Neural progenitor cell (in vitro differentiated cells): ENCODE data around the gene FLT3. TPM values are rescaled to one million over a fixed set of nuclear protein-coding genes. Genes with fewer than 3 reads are reported as not detected.

Experiments
- DNase-seq: peaks from one replicate; pipeline ENCODE4 v3.0.0-alpha.2; 2016; ENCODE audit warnings: low spot score
- H2AFZ ChIP-seq: fragments of 200-600 bp; sonication (generic); replicated peaks from 2 replicates; pipeline ENCODE4 v1.6.1; 2016; ENCODE audit warnings: antibody characterized with exemption
- H3F3A ChIP-seq: fragments of 200-600 bp; sonication (generic); 2 replicates; pipeline ENCODE4 v1.6.1; 2016; ENCODE audit warnings: antibody characterized with exemption, low read depth
- H3K27ac ChIP-seq: fragments of 200-600 bp; sonication (generic); 2 replicates; pipeline ENCODE4 v1.5.1; 2016; ENCODE audit warnings: mild to moderate bottlenecking
- H3K27me3 ChIP-seq: fragments of 200-600 bp; sonication (generic); 2 replicates; pipeline ENCODE4 v1.6.1; 2016; ENCODE audit warnings: mild to moderate bottlenecking, moderate library complexity
- H3K36me3 ChIP-seq: fragments of 200-600 bp; sonication (generic); 2 replicates; pipeline ENCODE4 v1.5.1; 2016
- H3K4me1 ChIP-seq: fragments of 200-600 bp; sonication (generic); 2 replicates; pipeline ENCODE4 v1.6.1; 2016; ENCODE audit warnings: mixed run types
- H3K4me2 ChIP-seq: fragments of 200-600 bp; sonication (generic); 2 replicates; pipeline ENCODE4 v1.6.1; 2016
- H3K4me3 ChIP-seq: fragments of 200-600 bp; sonication (generic); 2 replicates; pipeline ENCODE4 v1.5.1; 2016
- H3K79me2 ChIP-seq: fragments of 200-600 bp; sonication (generic); 2 replicates; pipeline ENCODE4 v1.6.1; 2016; ENCODE audit warnings: low read depth
- H3K9ac ChIP-seq: fragments of 200-600 bp; sonication (generic); 2 replicates; pipeline ENCODE4 v1.6.1; 2016
- H3K9me3 ChIP-seq: fragments of 200-600 bp; sonication (generic); 2 replicates; pipeline ENCODE4 v1.5.1; 2016; ENCODE audit warnings: low read depth
- H4K20me1 ChIP-seq: fragments of 200-600 bp; sonication (generic); 2 replicates; pipeline ENCODE4 v1.6.1; 2016; ENCODE audit warnings: low read depth
- H3K27ac Mint-ChIP-seq: 3 replicates; pipeline ENCODE4 v1.8.0; 2021; ENCODE audit warnings: mixed read lengths
- H3K27me3 Mint-ChIP-seq: 2 replicates; pipeline ENCODE4 v1.8.0; 2022; ENCODE audit warnings: low read depth, mild to moderate bottlenecking, inconsistent platforms, moderate library complexity, mixed read lengths; ENCODE audit not compliant: insufficient read depth
- H3K36me3 Mint-ChIP-seq: 3 replicates; pipeline ENCODE4 v1.8.0; 2021; ENCODE audit warnings: mixed read lengths
- H3K4me1 Mint-ChIP-seq: 3 replicates; pipeline ENCODE4 v1.8.0; 2021; ENCODE audit warnings: mixed read lengths
- H3K4me3 Mint-ChIP-seq: 3 replicates; pipeline ENCODE4 v1.8.0; 2021; ENCODE audit warnings: mild to moderate bottlenecking, moderate library complexity, mixed read lengths
- H3K9me3 Mint-ChIP-seq: 3 replicates; pipeline ENCODE4 v1.8.0; 2020; ENCODE audit warnings: mixed read lengths
- EZH2 ChIP-seq: fragments of 200-600 bp; sonication (generic); IDR thresholded peaks from 2 replicates; pipeline ENCODE4 v1.6.1; 2017; ENCODE audit warnings: antibody characterized with exemption, mild to moderate bottlenecking, moderate library complexity
- EZH2phosphoT487 ChIP-seq: fragments of 200-600 bp; sonication (generic); IDR thresholded peaks from 2 replicates; pipeline ENCODE4 v1.6.1; 2017; ENCODE audit warnings: antibody characterized with exemption
- total RNA-seq: library from RNA; depleted of rRNA; stranded (reverse); fragments of >200 nt; gene quantifications from 2 replicates; pipeline ENCODE4 v1.2.3, GENCODE V29; 2015; ENCODE audit warnings: low replicate concordance
- TF ChIP-seq, protein P1 (sequence below): fragments of 200-600 bp; sonication (generic); IDR thresholded peaks from 2 replicates; pipeline ENCODE4 v1.5.1; 2017; ENCODE audit warnings: antibody characterized with exemption, mild to moderate bottlenecking

Gene FLT3
- total RNA-seq, 1 donor from 2014 or later = 0.58 TPM

DNA sequence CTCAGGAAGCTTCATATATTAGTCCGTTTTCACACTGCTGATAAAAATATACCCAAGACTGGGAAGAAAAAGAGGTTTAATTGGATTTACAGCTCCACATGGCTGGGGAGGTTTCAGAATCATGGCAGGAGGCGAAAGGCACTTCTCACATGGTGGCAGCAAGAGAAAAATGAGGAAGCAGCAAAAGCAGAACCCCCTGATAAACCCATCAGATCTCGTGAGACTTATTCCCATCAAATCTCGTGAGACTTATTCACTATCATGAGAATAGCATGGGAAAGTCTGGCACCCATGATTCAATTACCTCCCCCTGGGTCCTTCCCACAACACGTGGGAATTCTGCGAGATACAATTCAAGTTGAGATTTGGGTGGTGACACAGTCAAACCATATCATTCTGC lies 23.1 kb downstream of the FLT3 start:
- H4K20me1 ChIP-seq = no peaks in the 10 kb centered on the region
- no peaks in the 10 kb centered on the region for H3K79me2 ChIP-seq
- no peak overlapping the region for H3K4me2 ChIP-seq
- H2AFZ ChIP-seq = no peak overlapping the region
- no peaks in the 10 kb centered on the region for H3K4me1 ChIP-seq
- H3F3A ChIP-seq = no peaks in the 10 kb centered on the region
- no peak overlapping the region for H3K9ac ChIP-seq
- no peaks in the 10 kb centered on the region for H3K9me3 Mint-ChIP-seq
- DNase-seq = no peak
- H3K36me3 Mint-ChIP-seq = no peaks in the 10 kb centered on the region
- no peaks in the 10 kb centered on the region for H3K4me1 Mint-ChIP-seq
- no peaks in the 10 kb centered on the region for H3K27me3 ChIP-seq
- H3K27me3 Mint-ChIP-seq = no peaks in the 10 kb centered on the region
- no peaks in the 10 kb centered on the region for H3K9me3 ChIP-seq
- no peak overlapping the region for H3K4me3 Mint-ChIP-seq
- no peak overlapping the region for H3K27ac ChIP-seq
- TF ChIP-seq EZH2phosphoT487 (no peak), EZH2 (no peak)
- TF ChIP-seq, protein P1, sequence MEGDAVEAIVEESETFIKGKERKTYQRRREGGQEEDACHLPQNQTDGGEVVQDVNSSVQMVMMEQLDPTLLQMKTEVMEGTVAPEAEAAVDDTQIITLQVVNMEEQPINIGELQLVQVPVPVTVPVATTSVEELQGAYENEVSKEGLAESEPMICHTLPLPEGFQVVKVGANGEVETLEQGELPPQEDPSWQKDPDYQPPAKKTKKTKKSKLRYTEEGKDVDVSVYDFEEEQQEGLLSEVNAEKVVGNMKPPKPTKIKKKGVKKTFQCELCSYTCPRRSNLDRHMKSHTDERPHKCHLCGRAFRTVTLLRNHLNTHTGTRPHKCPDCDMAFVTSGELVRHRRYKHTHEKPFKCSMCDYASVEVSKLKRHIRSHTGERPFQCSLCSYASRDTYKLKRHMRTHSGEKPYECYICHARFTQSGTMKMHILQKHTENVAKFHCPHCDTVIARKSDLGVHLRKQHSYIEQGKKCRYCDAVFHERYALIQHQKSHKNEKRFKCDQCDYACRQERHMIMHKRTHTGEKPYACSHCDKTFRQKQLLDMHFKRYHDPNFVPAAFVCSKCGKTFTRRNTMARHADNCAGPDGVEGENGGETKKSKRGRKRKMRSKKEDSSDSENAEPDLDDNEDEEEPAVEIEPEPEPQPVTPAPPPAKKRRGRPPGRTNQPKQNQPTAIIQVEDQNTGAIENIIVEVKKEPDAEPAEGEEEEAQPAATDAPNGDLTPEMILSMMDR = no peak
- no peaks in the 10 kb centered on the region for H3K36me3 ChIP-seq
- H3K27ac Mint-ChIP-seq = no peak overlapping the region
- H3K4me3 ChIP-seq = no peak overlapping the region

DNA sequence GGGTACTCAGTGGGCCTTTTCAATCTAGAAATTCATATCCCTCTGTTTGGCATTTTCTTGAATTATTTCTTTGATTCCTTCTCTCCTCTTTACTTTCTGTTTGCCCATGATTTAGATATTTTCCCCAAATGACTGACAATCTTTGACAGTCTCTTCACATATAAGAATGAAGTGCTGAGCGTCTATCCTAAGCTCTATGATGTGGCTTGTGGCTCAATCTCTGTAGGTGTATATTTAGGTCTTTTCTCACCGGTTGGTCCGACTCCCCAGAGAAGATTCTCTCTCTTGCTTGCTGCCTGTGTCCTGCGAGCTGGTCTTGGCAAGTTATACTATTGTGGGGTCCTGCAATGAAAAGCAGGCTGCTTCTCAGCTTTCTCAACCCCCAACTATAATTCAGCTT lies 29.0 kb downstream of the FLT3 start:
- Histone ChIP-seq H2AFZ (no peak overlapping the region), H3K36me3 (no peaks in the 10 kb centered on the region), H3K4me3 (no peak overlapping the region), H3K79me2 (no peaks in the 10 kb centered on the region), H3K9me3 (no peaks in the 10 kb centered on the region), H3K4me1 (no peaks in the 10 kb centered on the region), H3K27ac (no peak overlapping the region), H3K27me3 (no peaks in the 10 kb centered on the region), H3K4me2 (no peak overlapping the region), H3K9ac (no peak overlapping the region), H4K20me1 (no peaks in the 10 kb centered on the region), H3F3A (no peaks in the 10 kb centered on the region)
- Mint-ChIP-seq H3K27ac (no peak overlapping the region), H3K4me1 (no peaks in the 10 kb centered on the region), H3K36me3 (no peaks in the 10 kb centered on the region), H3K4me3 (no peak overlapping the region), H3K9me3 (no peaks in the 10 kb centered on the region), H3K27me3 (no peaks in the 10 kb centered on the region)
- TF ChIP-seq, protein P1 = no peak
- TF ChIP-seq EZH2 = no peak
- no peak for TF ChIP-seq EZH2phosphoT487
- no peak for DNase-seq

DNA sequence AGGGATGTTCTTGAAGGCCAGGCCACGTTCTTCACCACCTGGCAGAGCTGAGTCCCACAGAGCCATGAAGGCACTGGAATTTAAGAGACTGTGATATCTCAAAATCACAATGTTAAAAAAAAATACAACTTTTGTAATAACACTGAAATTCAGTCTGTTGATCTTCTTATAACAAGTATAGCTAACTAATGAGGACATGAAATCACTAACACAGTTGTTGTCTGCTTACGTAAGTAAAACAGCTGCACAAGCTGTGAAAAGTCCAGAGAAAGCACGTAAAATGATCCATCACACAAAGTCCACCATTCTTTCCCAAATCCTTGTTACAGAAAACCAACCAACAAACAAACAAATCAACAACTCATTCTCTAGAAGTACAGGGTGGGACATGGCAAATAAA lies 32.9 kb downstream of the FLT3 start:
- no peak overlapping the region for H3K4me3 Mint-ChIP-seq
- Histone ChIP-seq H2AFZ (no peak overlapping the region), H3F3A (no peaks in the 10 kb centered on the region), H3K9me3 (no peaks in the 10 kb centered on the region), H3K27me3 (no peaks in the 10 kb centered on the region), H3K4me1 (no peaks in the 10 kb centered on the region), H3K4me3 (no peak overlapping the region), H4K20me1 (no peaks in the 10 kb centered on the region), H3K79me2 (no peaks in the 10 kb centered on the region), H3K9ac (no peak overlapping the region), H3K27ac (no peak overlapping the region), H3K4me2 (no peak overlapping the region), H3K36me3 (no peaks in the 10 kb centered on the region)
- no peaks in the 10 kb centered on the region for H3K27me3 Mint-ChIP-seq
- H3K36me3 Mint-ChIP-seq = no peaks in the 10 kb centered on the region
- H3K4me1 Mint-ChIP-seq = no peaks in the 10 kb centered on the region
- H3K27ac Mint-ChIP-seq = no peak overlapping the region
- TF ChIP-seq, protein P1 = no peak
- no peak for TF ChIP-seq EZH2phosphoT487
- no peak for TF ChIP-seq EZH2
- DNase-seq = no peak
- no peaks in the 10 kb centered on the region for H3K9me3 Mint-ChIP-seq
